GM19023 (cell line): ENCODE measurements around the gene FSD2.
A peak's percentile ranks its signal among the peaks of the same experiment; 100 is the strongest.
"Not testable (repeated sequence)": the region's sequence is repeated elsewhere in the genome, so short reads cannot be mapped to it uniquely, and the experiment has no call there.

ENCODE experiments used
- ATAC-seq: cut with Tn5 transposase; IDR thresholded peaks from one replicate; pipeline ENCODE4 v1.9.1; 2021; ENCODE audit warnings: mild to moderate bottlenecking, moderate library complexity; ENCODE audit not compliant: unreplicated experiment

FSD2 gene

GRCh38 chr15:82793737-82794136 lies 12.1 kb downstream of the FSD2 start:
- no peak for ATAC-seq

- no peak for ATAC-seq
These were observed 13.8 kb downstream of the FSD2 start for GRCh38 chr15:82792068-82792467.

DNA sequence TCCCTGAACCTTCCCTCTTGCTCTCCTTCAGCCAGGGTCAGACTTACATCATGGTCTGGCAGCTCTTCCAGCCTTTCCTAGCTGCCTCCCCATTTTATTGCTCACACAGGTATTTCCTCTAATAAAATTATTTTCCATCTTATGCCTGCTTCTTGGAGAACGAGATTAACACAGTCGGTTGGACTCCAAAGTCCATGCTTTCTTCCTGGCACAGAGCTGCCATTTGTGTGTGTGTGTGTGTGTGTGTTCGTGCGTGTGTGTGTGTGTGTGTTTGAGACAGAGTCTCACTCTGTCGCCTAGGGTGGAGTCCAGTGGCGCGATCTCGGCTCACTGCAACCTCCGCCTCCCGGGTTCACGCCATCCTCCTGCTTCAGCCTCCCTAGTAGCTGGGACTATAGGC lies 15.5 kb downstream of the FSD2 start:
- ATAC-seq, result no peak

- no peak for ATAC-seq
These were observed 16.4 kb downstream of the FSD2 start for GRCh38 chr15:82789491-82789890.

- no peak for ATAC-seq
These were observed 17.4 kb downstream of the FSD2 start for GRCh38 chr15:82788496-82788895.

DNA sequence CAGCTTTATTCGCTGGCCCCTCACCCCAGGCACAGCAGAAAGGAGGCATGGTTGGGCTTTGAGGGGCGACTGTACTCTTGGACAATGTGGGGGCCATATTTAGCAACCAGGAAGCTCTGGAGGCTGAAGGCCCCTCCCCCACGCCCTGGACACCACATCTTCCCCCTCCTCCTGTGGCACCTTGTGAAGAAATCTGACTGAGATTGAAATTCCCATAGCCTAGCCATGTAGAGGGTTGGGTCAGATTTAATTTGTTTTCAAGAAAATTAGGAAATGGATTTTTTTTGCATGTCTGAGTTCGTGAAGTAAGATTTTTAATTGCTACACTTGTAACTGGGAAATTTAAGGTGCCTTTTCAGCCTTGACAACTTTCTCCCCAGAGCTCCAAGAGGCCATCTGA lies 24.5 kb downstream of the FSD2 start:
- ATAC-seq, result no peak

DNA sequence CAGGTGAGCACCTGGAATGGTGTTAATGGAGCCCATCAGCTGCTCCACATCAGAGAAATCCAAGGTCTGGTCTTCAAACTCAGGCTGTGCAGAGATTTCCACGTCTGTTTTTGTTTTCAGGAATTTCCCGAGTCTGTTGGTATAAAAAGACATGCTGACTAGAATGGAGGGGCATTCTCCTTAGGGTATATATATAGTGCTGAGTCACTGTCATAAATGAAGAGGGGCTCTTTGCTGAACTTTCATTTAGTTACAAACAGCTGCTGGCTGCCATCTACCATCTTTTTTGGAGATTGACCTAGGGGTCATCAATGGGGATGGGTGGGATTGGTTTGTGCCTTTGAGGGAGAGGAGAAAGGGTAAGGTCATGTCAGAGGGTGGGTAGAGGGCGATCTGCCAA lies 27.1 kb downstream of the FSD2 start:
- no peak for ATAC-seq

DNA sequence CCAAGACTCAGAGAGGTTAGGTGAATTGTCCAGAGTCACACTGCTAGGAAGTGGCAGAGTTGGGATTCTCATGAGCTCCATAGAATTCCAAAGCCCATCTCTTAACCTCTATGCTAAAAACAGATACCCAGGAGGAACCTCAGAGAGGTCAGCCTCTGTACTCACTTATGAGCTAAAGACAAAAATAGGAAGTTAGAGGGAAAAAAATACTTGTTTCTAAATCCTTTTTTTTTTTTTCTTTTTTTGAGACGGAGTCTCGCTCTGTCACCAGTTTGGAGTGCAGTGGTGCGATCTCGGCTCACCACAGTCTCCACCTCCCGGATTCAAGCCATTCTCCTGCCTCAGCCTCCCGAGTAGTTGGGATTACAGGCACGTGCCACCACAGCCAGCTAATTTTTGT lies 31.4 kb downstream of the FSD2 start:
- no peak for ATAC-seq

DNA sequence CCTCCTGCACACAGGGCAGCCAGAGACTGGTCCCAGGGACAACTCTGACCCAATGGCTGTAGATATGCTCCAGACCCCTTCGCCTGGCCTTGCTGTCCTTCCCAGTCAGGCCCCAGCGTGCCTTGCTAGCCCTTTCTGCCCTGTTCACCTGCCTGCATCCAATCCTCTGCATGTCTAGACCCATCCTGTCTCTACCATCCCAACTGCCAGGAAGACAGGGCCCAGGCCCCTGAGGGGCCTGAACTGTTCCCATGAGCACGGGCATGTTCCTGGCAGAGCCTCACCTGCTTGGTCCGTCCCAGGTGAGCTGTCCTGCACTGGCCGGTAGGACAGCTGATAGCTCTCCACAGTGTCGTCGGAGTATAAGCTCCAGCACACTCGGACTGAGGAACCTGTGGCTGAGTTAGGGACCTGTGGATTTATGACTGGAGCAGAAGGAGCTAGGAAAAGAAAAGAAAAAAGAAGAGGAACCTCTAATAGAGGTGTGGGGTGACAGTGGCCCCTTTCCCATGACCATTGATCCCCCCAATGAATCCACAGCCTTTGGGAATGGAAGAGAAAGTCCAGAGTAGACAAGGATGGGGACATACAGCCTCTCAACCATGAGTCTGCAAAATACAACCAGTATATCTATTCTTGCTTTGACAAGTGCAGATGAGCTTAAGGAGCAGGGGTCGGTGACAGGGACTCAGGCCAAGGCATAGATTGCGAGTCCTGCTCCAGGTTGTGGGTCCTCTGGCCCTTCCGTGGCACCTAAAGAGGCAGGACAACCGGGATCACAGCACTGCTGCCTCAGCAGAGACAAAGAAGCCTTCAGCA lies 33.9 kb downstream of the FSD2 start:
- no peak for ATAC-seq

DNA sequence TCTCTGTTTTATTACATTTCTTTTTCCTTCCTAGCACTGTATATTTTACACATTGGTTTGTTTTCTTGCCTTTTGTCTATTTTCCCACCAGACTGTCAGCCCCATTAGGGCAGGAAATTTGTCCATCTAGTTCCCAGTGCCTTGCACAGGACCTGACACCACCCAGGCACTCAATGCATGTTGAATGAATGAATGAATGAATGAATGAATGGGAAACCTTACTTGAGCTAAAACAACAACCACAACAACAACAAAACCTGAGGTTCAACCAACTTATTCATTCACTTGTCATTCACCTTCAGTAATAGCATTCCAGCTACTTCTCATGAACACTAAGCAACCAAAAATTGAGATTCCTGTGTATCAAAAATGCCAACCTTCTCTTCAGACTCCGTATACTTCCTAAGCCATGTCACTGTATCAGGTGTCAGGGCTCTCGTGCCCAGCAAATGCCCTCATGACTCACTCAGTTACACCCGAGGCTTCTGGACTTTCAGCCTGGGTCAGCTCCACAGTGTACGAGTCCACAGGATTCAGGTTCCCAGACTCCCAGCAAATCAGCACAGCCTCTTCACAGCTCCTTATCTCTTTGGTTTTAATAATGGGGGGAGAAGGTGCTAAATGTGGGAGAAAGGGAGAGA lies 37.3 kb downstream of the FSD2 start:
- ATAC-seq, result no peak

GRCh38 chr15:82767163-82767829 lies 38.6 kb downstream of the FSD2 start:
- no peak for ATAC-seq

GRCh38 chr15:82766201-82766600 lies 39.7 kb downstream of the FSD2 start:
- ATAC-seq, result not testable (repeated sequence)

- ATAC-seq, result no peak
These were observed 41.1 kb downstream of the FSD2 start for GRCh38 chr15:82764740-82765139.

DNA sequence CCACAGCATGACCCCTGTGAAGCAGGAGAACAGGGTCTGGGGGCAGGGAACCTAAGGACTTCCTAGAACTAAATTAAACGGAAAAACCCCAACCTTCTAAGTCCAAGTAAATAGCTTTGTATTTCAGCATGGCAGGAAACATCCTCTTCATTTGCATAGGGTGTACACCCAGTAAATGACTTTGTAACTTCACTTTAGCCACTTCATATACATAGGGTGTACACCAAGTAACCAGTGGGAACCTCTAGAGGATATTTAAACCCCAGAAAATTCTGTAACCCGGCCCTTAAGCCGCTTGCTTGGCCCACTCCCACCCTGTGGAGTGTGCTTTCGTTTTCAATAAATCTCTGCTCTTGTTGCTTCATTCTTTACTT lies 41.8 kb downstream of the FSD2 start:
- ATAC-seq, result no peak

- no peak for ATAC-seq
These were observed 42.3 kb downstream of the FSD2 start for GRCh38 chr15:82763361-82764116.

DNA sequence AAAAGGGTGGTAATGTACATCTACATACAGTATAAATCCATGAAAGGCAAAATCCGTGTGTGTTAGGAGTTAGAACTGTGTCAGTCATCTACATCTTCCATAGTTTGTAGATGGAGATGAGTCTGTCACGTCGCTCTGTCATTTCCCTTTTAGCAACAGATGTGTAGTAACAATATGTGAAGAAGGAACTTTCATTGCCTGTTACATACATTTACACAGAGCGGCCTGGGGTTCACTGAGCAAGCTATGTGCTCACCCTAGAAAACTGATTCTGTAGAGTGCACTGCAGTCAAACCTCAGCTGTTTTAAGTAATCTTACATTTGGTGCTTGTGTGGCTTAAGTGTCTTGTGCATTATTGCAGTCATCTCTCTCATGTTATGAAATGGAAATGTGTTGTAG lies 54.6 kb downstream of the FSD2 start:
- no peak for ATAC-seq

GRCh38 chr15:82750831-82751180 lies 55.1 kb downstream of the FSD2 start:
- peak; percentile 39 for ATAC-seq

DNA sequence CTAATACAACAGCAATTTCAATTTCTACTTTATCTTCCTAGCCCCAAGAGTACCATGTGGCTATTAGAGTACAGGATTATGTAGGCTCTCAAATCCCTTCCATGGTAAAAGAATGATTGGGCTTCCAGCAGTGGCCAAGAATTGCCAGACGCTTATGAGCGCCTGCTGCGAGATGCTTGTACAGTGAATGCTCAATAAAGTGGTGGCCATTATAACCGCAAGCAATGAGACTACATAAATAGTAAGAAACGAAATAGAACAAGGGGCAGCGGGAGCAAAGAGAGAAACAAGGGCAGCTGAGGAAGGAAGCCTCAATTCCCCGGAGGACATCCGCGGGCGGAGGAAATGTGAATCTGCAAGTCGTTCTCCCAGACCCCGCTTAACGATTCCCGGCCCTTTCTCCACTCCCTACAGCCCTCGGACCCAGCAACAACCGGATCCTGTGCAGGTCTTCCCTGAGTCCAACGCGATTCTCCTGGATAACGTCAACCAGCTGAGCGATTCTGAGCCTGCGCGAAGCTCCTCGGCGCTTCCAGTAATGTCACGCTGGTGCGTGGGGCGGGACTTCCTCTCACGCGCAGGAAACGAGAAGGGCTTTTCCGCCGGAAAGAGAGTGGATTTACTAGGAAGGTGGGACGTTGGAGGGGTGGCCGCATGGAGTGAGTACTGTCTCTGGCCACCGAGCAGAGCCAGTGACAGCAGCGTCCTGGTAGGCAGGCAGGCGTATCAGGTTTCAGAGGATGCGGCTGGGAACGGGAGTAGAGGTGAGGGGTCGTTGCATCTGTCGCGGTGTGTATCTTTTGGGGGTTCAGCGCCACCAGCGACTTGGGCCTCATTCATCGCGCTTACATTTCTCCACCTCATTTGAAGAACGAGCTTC lies 55.7 kb downstream of the FSD2 start:
- ATAC-seq, result peak; percentile 89

DNA sequence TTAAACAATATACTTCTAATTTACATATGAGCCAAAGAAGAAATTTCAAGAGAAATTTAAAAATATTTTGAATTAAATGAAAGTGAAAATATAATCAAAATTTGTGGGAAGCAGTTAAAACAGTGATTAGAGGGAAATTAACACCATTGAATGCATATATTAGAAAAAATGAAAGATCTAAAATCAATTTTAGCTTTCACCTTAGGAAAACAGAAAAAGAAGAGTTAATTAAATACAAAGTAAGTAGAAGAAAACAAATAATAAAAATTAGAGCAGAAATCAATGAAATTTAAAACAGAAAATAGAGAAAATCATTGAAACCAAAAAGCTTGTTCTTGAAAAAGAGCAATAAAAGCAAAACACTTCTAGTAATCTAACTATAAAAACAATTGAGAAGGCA lies 57.6 kb downstream of the FSD2 start:
- ATAC-seq, result no peak

DNA sequence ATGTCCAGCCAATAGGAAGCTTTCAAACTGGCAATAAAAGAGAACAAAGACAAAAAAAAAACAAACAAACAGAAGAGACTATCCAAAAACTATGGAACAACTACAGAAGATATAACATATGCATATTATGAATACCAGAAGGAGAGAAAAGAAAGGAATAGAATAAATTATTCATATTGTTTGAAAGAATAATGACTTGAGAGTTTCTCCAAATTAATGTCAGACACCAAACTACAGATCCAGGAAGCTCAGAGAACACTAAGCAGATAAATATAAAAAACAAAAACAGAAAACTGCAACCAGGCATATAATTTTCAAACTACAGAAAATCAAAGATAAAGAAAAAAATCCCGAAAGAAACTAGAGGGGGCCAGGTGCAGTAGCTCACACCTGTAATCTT lies 62.1 kb downstream of the FSD2 start:
- no peak for ATAC-seq

GRCh38 chr15:82742134-82742533 lies 63.7 kb downstream of the FSD2 start:
- ATAC-seq, result no peak
